K562 (cell line): Measurements from ENCODE around the gene SLC14A1. TPM values are rescaled to one million over a fixed set of nuclear protein-coding genes. Genes with fewer than 3 reads are reported as not detected.

Experiments
- ATAC-seq: fragments of 200-7000 bp; cut with Tn5 transposase; 3 replicates; pipeline ENCODE4 v1.9.1; 2020; ENCODE audit warnings: moderate library complexity
- BruUV-seq: library from RNA; stranded (reverse); fragments of 400-500 nt; replicated peaks from 2 replicates; lab custom pipeline; 2021; lab: Mats Ljungman, UMichigan
- CTCF ChIA-PET: fragments of 300-600 bp; formaldehyde crosslinking; extraction: SDS; loops from one replicate; lab custom pipeline; 2021; ENCODE audit warnings: low intra/inter-chr PET ratio; lab: Yijun Ruan, JAX
- POLR2A ChIA-PET: fragments of 300-600, 350-650 bp; sonication (Branson Sonifier 250); formaldehyde crosslinking; extraction: SDS; loops from one replicate; lab custom pipeline; 2021; ENCODE audit warnings: antibody characterized with exemption, inconsistent platforms; lab: Yijun Ruan, JAX
- DNase-seq, 4 experiments: peaks; one replicate each; pipeline versions ENCODE4 v3.0.0 to v3.0.0-alpha.2; 2011 to 2018; ENCODE audit warnings: low spot score in 3 of 4, mixed read lengths in 3 of 4; ENCODE audit errors: extremely low read depth in 1 of 4
- FAIRE-seq: peaks from 2 replicates; lab custom pipeline; 2011; peaks lifted over from hg19 to GRCh38; lab: Jason Lieb, UNC
- H2AFZ ChIP-seq: 2 replicates; pipeline ENCODE4 v1.6.0; 2011; ENCODE audit warnings: low read depth, low read length, control low read depth, inconsistent platforms
- H3K27ac ChIP-seq: fragments of 200-600 bp; 3 replicates; pipeline ENCODE4 v1.8.0; 2011; ENCODE audit warnings: low read depth, mild to moderate bottlenecking, control low read depth, inconsistent platforms, low read length, moderate library complexity, mixed read lengths; ENCODE audit errors: extremely low read depth
- H3K27me3 ChIP-seq, 2 experiments: fragments of 300-600 bp in 1 of 2; 2 replicates in 1 of 2; 3 replicates in 1 of 2; pipeline versions ENCODE4 v1.6.0 to v1.8.0; 2011; ENCODE audit warnings: inconsistent platforms in 2 of 2, low read length in 2 of 2, mild to moderate bottlenecking in 1 of 2, mixed read lengths in 1 of 2, moderate library complexity in 1 of 2; ENCODE audit not compliant: control insufficient read depth in 2 of 2, insufficient read depth in 2 of 2
- H3K36me3 ChIP-seq: fragments of 300-600 bp; 3 replicates; pipeline ENCODE4 v1.8.0; 2011; ENCODE audit warnings: mild to moderate bottlenecking, low read length, inconsistent platforms; ENCODE audit not compliant: control insufficient read depth, insufficient read depth
- H3K4me1 ChIP-seq, 2 experiments: fragments of 200-600 bp in 1 of 2; replicated peaks in 1 of 2; 2 replicates in 1 of 2; 3 replicates in 1 of 2; pipeline versions ENCODE4 v1.5.1 to v1.8.0; 2011; ENCODE audit warnings: inconsistent platforms in 2 of 2, low read length in 2 of 2, mild to moderate bottlenecking in 1 of 2, mixed read lengths in 1 of 2, moderate library complexity in 1 of 2; ENCODE audit not compliant: control insufficient read depth in 2 of 2, insufficient read depth in 2 of 2
- H3K4me2 ChIP-seq: 2 replicates; pipeline ENCODE4 v1.6.1; 2011; ENCODE audit warnings: low read length, control low read depth, inconsistent platforms, mixed read lengths; ENCODE audit not compliant: insufficient read depth
- H3K4me3 ChIP-seq: fragments of 200-600 bp; sonication (generic), shearing (Covaris generic); 2 replicates; pipeline ENCODE4 v1.5.1; 2016; ENCODE audit warnings: control low read depth, inconsistent platforms
- H3K79me2 ChIP-seq: fragments of 200-600 bp; 3 replicates; pipeline ENCODE4 v1.8.0; 2011; ENCODE audit warnings: low read length, inconsistent platforms; ENCODE audit not compliant: control insufficient read depth, insufficient read depth
- H3K9ac ChIP-seq, 2 experiments: 2 replicates each; pipeline versions ENCODE4 v1.6.0 to v1.6.1; 2011; ENCODE audit warnings: low read depth in 2 of 2, low read length in 2 of 2, control low read depth in 1 of 2, inconsistent platforms in 1 of 2, mild to moderate bottlenecking in 1 of 2, mixed read lengths in 1 of 2; ENCODE audit not compliant: insufficient read depth in 1 of 2
- H3K9me1 ChIP-seq: one replicate; pipeline ENCODE4 v1.6.0; 2011; ENCODE audit warnings: inconsistent platforms, mild to moderate bottlenecking, low read length, moderate library complexity; ENCODE audit not compliant: control insufficient read depth, insufficient read depth
- H3K9me3 ChIP-seq: replicated peaks from 2 replicates; pipeline ENCODE4 v1.5.1; 2011; ENCODE audit warnings: low read depth, low read length, inconsistent platforms; ENCODE audit not compliant: control insufficient read depth, insufficient read depth
- H4K20me1 ChIP-seq: replicated peaks from 2 replicates; pipeline ENCODE4 v1.6.1; 2011; ENCODE audit warnings: low read length, inconsistent platforms, mixed read lengths; ENCODE audit not compliant: control insufficient read depth, insufficient read depth
- GTF2A2 ChIP-seq: IDR thresholded peaks from 2 replicates; pipeline ENCODE4 v1.6.1; 2016; ENCODE audit warnings: mild to moderate bottlenecking, missing genetic modification characterization, missing compliant biosample characterization
- PHB2 ChIP-seq: fragments of 450-650 bp; IDR thresholded peaks from 2 replicates; pipeline ENCODE4 v1.6.1; 2017; ENCODE audit warnings: low read depth
- RBM14 ChIP-seq: fragments of 200-400 bp; formaldehyde crosslinking; IDR thresholded peaks from 2 replicates; pipeline ENCODE4 v1.6.1; 2018; ENCODE audit warnings: low read depth, mild to moderate bottlenecking, low read length, moderate library complexity, borderline replicate concordance; ENCODE audit not compliant: insufficient read depth
- TFE3 ChIP-seq: fragments of 450-650 bp; formaldehyde crosslinking; IDR thresholded peaks from 2 replicates; pipeline ENCODE4 v1.4.0; 2020; ENCODE audit warnings: mild to moderate bottlenecking, mixed read lengths
- USF2 ChIP-seq: sonication (generic); formaldehyde crosslinking; IDR thresholded peaks from 2 replicates; pipeline ENCODE4 v1.5.0; 2020; ENCODE audit warnings: missing genetic modification reagents
- WGBS: fragments of 100-300 bp; shearing (Covaris generic); methylation state at CpG from one replicate; pipeline ENCODE4 v1.1.6; 2016; ENCODE audit warnings: low coverage, mixed read lengths; ENCODE audit not compliant: insufficient coverage; ENCODE audit errors: missing lambda C conversion rate; 5-methylcytosine and 5-hydroxymethylcytosine counted together
- in situ Hi-C: fragments of 300-500 bp; cut with MboI; formaldehyde crosslinking; loops from 4 replicates; pipeline ENCODE4 v1.15.0; 2018; ENCODE audit warnings: inconsistent platforms, mixed read lengths
- intact Hi-C: fragments of 100-400 bp; cut with micrococcal nuclease; formaldehyde crosslinking; loops from 2 replicates; pipeline ENCODE4 v1.14.2; 2022
- polyA plus RNA-seq, 8 experiments: library from polyadenylated mRNA; depleted of rRNA in 4 of 8; stranded (reverse) in 5 of 8; unstranded in 3 of 8; fragments of >200 nt; fragmentation: Nextera tagmentation in 2 of 8; fragmentation: Illumina TruSeq in 1 of 8; extraction: Ambion mirVana in 2 of 8; extraction: Trizol in 1 of 8; gene quantifications; 2 replicates each; pipeline versions ENCODE4 v1.2.1 to v1.2.3, GENCODE V29; 2011 to 2014; ENCODE audit warnings: inconsistent platforms in 1 of 8, missing spikeins in 1 of 8
- total RNA-seq, 7 experiments: library from RNA; depleted of rRNA in 6 of 7; stranded (reverse); fragments of >200 nt in 6 of 7; fragmentation: Illumina TruSeq in 2 of 7; extraction: Trizol in 2 of 7; gene quantifications; 2 replicates each; pipeline versions ENCODE4 v1.2.1 to v1.2.3, GENCODE V29; 2011 to 2021; ENCODE audit warnings: low replicate concordance in 1 of 7
- TF ChIP-seq, protein P1 (sequence below): fragments of 450-650 bp; formaldehyde crosslinking; conservative IDR thresholded peaks from 2 replicates; pipeline ENCODE4 v1.4.0; 2022; ENCODE audit warnings: mild to moderate bottlenecking, missing genetic modification characterization

The SLC14A1 gene
- total and polyA plus RNA-seq, 9 of the 15 experiments (the other 6 are each of a cell fraction or from before 2014, with no cell fraction given) = 0.14 to 0.40 (median 0.20) TPM; not detected in 6

DNA sequence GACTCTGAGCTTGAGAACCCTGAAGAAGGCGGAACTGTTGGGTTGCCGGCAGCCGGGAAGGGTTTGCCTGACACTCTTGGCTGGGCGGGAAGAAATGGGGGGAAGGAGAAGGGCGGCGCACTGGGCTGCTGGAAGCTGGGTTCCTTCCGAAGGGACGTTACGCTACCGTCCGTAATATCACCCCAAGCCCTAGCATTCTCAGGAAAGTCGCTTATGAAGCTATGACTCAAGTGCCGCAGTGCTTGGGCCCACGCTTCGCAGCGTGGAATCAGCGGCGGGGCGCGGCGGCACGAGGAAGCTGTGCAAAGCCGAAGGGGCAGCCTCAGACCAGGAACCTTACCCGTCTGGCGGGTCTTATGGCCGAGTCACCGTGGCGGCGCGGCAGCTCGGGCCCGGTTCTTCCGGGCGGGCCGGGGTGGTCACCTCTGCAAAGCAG is 51.3 kb downstream of the SLC14A1 start (continued):
- TF ChIP-seq USF2 = no peak
- TF ChIP-seq RBM14 = no peak

- no peaks in the 10 kb centered on the region for H3K9me1 ChIP-seq
- ATAC-seq = no peak; the same call in 2 of the 3 replicates
- H3K4me2 ChIP-seq = peak overlapping the region; percentile 68
Observed at GRCh38 chr18:45775743-45776142, 51.8 kb downstream of the SLC14A1 start.

More at GRCh38 chr18:45775743-45776142, 51.8 kb downstream of the SLC14A1 start:
- Histone ChIP-seq H3K4me1 (peaks cover 0 to 7% of the 10 kb centered on the region in 2 experiments; a peak in 2 of 5 replicates), H3K36me3 (no peaks in the 10 kb centered on the region), H4K20me1 (no peaks in the 10 kb centered on the region), H3K27me3 (peaks cover 2 to 8% of the 10 kb centered on the region in 2 experiments; a peak in 3 of 5 replicates), H3K9ac (peak overlapping the region in 1 of 2 experiments; percentile 78; a peak in 2 of 4 replicates), H3K27ac (no peak overlapping the region), H3K4me3 (peak overlapping the region; percentile 39), H2AFZ (peak overlapping the region; percentile 72; the same call in 1 of the 2 replicates), H3K9me3 (no peaks in the 10 kb centered on the region), H3K79me2 (no peaks in the 10 kb centered on the region)
- DNase-seq (no peak), FAIRE-seq (no peak)
- TF ChIP-seq GTF2A2 (tag) = no peak
- TF ChIP-seq RBM14 = no peak
- no peak for TF ChIP-seq TFE3 (CRISPR knock-in tag)
- no peak for TF ChIP-seq PHB2
- TF ChIP-seq, protein P1, sequence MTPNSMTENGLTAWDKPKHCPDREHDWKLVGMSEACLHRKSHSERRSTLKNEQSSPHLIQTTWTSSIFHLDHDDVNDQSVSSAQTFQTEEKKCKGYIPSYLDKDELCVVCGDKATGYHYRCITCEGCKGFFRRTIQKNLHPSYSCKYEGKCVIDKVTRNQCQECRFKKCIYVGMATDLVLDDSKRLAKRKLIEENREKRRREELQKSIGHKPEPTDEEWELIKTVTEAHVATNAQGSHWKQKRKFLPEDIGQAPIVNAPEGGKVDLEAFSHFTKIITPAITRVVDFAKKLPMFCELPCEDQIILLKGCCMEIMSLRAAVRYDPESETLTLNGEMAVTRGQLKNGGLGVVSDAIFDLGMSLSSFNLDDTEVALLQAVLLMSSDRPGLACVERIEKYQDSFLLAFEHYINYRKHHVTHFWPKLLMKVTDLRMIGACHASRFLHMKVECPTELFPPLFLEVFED (CRISPR knock-in tag) = no peak
- BruUV-seq = no TSS peak
- ChIA-PET CTCF (no interaction called here), POLR2A (no interaction called here)
- in situ Hi-C loops (no loop called here), intact Hi-C loops (no loop called here)
- WGBS = 11% methylated on average over 7 of the region's 8 CpGs
